HG03575 (cell line): ENCODE results near the gene SH3D19.
"Not testable (repeated sequence)": the region's sequence is repeated elsewhere in the genome, so short reads cannot be mapped to it uniquely, and the experiment has no call there.

ENCODE experiments used
- ATAC-seq: cut with Tn5 transposase; IDR thresholded peaks from one replicate; pipeline ENCODE4 v1.9.1; 2021; ENCODE audit not compliant: unreplicated experiment, insufficient number of reproducible peaks, low FRiP score; ENCODE audit errors: extremely low read depth

SH3D19 gene

GRCh38 chr4:151247395-151247794 is 78.0 kb downstream of the SH3D19 start:
- ATAC-seq, result no peak

- ATAC-seq, result no peak
Measured at GRCh38 chr4:151246742-151247141, 78.7 kb downstream of the SH3D19 start.

- no peak for ATAC-seq
Measured at GRCh38 chr4:151242305-151242704, 83.1 kb downstream of the SH3D19 start.

- ATAC-seq, result no peak
Measured at GRCh38 chr4:151239608-151240007, 85.8 kb downstream of the SH3D19 start.

GRCh38 chr4:151238477-151238876 is 86.9 kb downstream of the SH3D19 start:
- no peak for ATAC-seq

GRCh38 chr4:151236036-151236435 is 89.4 kb downstream of the SH3D19 start:
- no peak for ATAC-seq

- not testable (repeated sequence) for ATAC-seq
Measured at GRCh38 chr4:151235373-151235772, 90.0 kb downstream of the SH3D19 start.

- ATAC-seq, result no peak
Measured at GRCh38 chr4:151233600-151233999, 91.8 kb downstream of the SH3D19 start.

GRCh38 chr4:151231915-151232595 is 93.3 kb downstream of the SH3D19 start:
- no peak for ATAC-seq

- no peak for ATAC-seq
Measured at GRCh38 chr4:151228189-151229119, 97.0 kb downstream of the SH3D19 start.

- no peak for ATAC-seq
Measured at GRCh38 chr4:151227731-151228130, 97.7 kb downstream of the SH3D19 start.

- no peak for ATAC-seq
Measured at GRCh38 chr4:151227172-151227571, 98.2 kb downstream of the SH3D19 start.

GRCh38 chr4:151226004-151226932 is 99.1 kb downstream of the SH3D19 start:
- ATAC-seq, result no peak

- no peak for ATAC-seq
Measured at GRCh38 chr4:151223465-151223864, 101.9 kb downstream of the SH3D19 start.

GRCh38 chr4:151219948-151220347 is 105.5 kb downstream of the SH3D19 start:
- no peak for ATAC-seq

- no peak for ATAC-seq
Measured at GRCh38 chr4:151219091-151219490, 106.3 kb downstream of the SH3D19 start.

GRCh38 chr4:151218343-151218742 is 107.1 kb downstream of the SH3D19 start:
- ATAC-seq, result no peak

GRCh38 chr4:151217326-151217725 is 108.1 kb downstream of the SH3D19 start:
- no peak for ATAC-seq

GRCh38 chr4:151215295-151215694 is 110.1 kb downstream of the SH3D19 start:
- no peak for ATAC-seq
